T-cell (primary cell): ENCODE data around the gene C1orf232. TPM values are rescaled to one million over a fixed set of nuclear protein-coding genes. Genes with fewer than 3 reads are reported as not detected.

Experiments used
- ATAC-seq, 4 experiments: fragments of 200-7000 bp in 3 of 4; fragments of 150-1000 bp in 1 of 4; cut with Tn5 transposase; replicated peaks in 1 of 4; 1 replicate in 3 of 4; 2 replicates in 1 of 4; pipeline ENCODE4 v1.10.0; 2021; ENCODE audit warnings: moderate library complexity in 3 of 4, mild to moderate bottlenecking in 2 of 4, moderate number of reproducible peaks in 1 of 4
- CTCF ChIA-PET, 2 donors: fragments of 300-600 bp; sonication (Branson Sonifier 250); formaldehyde crosslinking; loops; one replicate each; lab custom pipeline; 2022; ENCODE audit warnings: antibody characterized with exemption in 2 of 2; lab: Charles Lee
- POLR2A ChIA-PET, 2 donors: fragments of 300-600 bp; sonication (Branson Sonifier 250); formaldehyde crosslinking; loops; one replicate each; lab custom pipeline; 2022; ENCODE audit warnings: antibody characterized with exemption in 2 of 2; lab: Charles Lee
- DNase-seq, 35 experiments: peaks; one replicate each; pipeline versions ENCODE4 v3.0.0 to v3.0.0-alpha.2; 2013 to 2023
- H3K27ac ChIP-seq: one replicate; pipeline ENCODE4 v1.5.1; 2013; ENCODE audit warnings: low read length
- H3K27me3 ChIP-seq, 2 experiments: replicated peaks in 1 of 2; 1 replicate in 1 of 2; 2 replicates in 1 of 2; pipeline versions ENCODE4 v1.6.1 to v1.7.0; 2013; ENCODE audit warnings: low read length in 1 of 2, mixed read lengths in 1 of 2; ENCODE audit not compliant: control insufficient read depth in 2 of 2, insufficient read depth in 2 of 2; ENCODE audit errors: extremely low read depth in 1 of 2
- H3K36me3 ChIP-seq, 2 donors: 1 replicate in 1 of 2; 2 replicates in 1 of 2; pipeline versions ENCODE4 v1.6.1 to v1.7.0; 2013; ENCODE audit warnings: low read length in 1 of 2; ENCODE audit not compliant: control insufficient read depth in 2 of 2, insufficient read depth in 1 of 2; ENCODE audit errors: extremely low read depth in 1 of 2
- H3K4me1 ChIP-seq, 2 experiments: 1 replicate in 1 of 2; 2 replicates in 1 of 2; pipeline versions ENCODE4 v1.6.1 to v1.7.0; 2013; ENCODE audit warnings: low read length in 2 of 2, mixed read lengths in 1 of 2; ENCODE audit not compliant: insufficient read depth in 2 of 2, control insufficient read depth in 1 of 2; ENCODE audit errors: extremely low read depth in 1 of 2
- H3K4me3 ChIP-seq, 2 donors: 1 replicate in 1 of 2; 2 replicates in 1 of 2; pipeline versions ENCODE4 v1.5.1 to v1.7.0; 2013; ENCODE audit warnings: mild to moderate bottlenecking in 2 of 2, low read length in 1 of 2, moderate library complexity in 1 of 2; ENCODE audit not compliant: control insufficient read depth in 1 of 2; ENCODE audit errors: extremely low read depth in 1 of 2
- H3K9me3 ChIP-seq: 2 replicates; pipeline ENCODE4 v1.7.0; 2013
- H3K27ac Mint-ChIP-seq, 2 donors: one replicate each; pipeline ENCODE4 v1.8.0; 2020 to 2021; ENCODE audit warnings: mild to moderate bottlenecking in 2 of 2, mixed read lengths in 2 of 2
- H3K27me3 Mint-ChIP-seq, 2 donors: one replicate each; pipeline ENCODE4 v1.8.0; 2021 to 2022; ENCODE audit warnings: mixed read lengths in 2 of 2
- H3K36me3 Mint-ChIP-seq: one replicate; pipeline ENCODE4 v1.8.0; 2021; ENCODE audit warnings: mixed read lengths
- H3K4me1 Mint-ChIP-seq, 3 donors: one replicate each; pipeline ENCODE4 v1.8.0; 2020 to 2022; ENCODE audit warnings: mixed read lengths in 3 of 3, mild to moderate bottlenecking in 1 of 3
- H3K4me3 Mint-ChIP-seq, 3 donors: one replicate each; pipeline ENCODE4 v1.8.0; 2020 to 2022; ENCODE audit warnings: mild to moderate bottlenecking in 3 of 3, mixed read lengths in 3 of 3, moderate library complexity in 3 of 3
- H3K9me3 Mint-ChIP-seq, 3 donors: one replicate each; pipeline ENCODE4 v1.8.0; 2020 to 2022; ENCODE audit warnings: mixed read lengths in 3 of 3
- WGBS: methylation state at CpG from one replicate; pipeline ENCODE4 v1.1.5; 2013; ENCODE audit warnings: missing lambda C conversion rate; ENCODE audit not compliant: insufficient coverage; 5-methylcytosine and 5-hydroxymethylcytosine counted together
- total RNA-seq, 35 experiments: library from RNA in 6 of 35; stranded (reverse) in 6 of 35; fragments of 120-200 nt in 1 of 35; gene quantifications; one replicate each; pipeline versions ENCODE4 v1.2.1 to v1.2.4 and lab custom pipeline; 2013 to 2026

C1orf232 gene
- total RNA-seq, 5 donors from 2014 or later (not counting 1 experiment from before 2014, with no cell fraction given): not detected

DNA sequence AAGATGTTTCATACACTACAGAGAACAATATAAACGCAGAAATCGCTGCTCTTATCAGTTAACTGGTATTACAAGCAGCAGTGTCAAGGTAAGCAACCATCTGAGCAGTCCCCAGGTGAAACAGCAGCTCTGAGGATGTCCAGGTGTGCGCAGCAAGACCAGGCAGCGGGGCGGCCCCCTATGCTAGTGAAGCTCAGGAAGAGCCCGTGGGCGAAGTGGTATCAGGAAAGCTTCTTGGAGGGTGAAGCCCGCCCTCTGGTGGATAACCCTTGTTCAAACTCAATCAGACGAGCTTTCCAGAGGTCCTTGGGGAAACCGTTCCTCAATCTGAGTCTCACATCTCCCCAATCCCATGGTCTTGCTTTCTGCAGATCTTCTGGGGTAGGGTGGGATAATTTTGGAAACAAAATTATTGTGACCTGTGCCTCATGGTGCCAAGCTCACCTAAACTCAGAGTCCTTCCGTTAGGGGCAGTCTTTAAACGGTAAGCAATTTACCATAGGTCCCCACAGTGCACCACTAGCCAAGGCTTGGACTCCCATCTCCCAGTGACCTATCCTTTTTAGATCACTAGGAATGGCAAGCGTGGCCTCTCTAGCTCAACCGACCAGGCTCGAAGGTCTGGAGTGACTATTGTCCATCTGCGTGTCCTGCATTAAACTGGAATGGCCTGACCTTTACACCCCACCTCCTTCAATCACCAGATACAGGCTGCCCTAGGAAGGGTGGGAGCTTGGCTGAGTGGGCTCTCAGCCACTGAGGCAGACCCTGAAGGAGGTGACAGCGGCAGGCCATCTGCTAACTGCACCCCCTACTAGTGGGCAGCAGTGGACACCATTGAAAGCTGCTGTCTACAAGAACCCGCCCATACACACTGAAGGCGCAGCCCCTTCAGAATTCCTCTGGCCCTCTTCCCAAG, 23.5 kb downstream of the C1orf232 start:
- H3K27me3 ChIP-seq: peaks cover 0 to 21% of the 10 kb centered on the region in 2 experiments
- ChIA-PET POLR2A (interaction anchor here in 1 of 2 donors (0.8 kb wide), 1 partner anchor 42 kb away, joined by 7 read pairs; no protein-coding TSS in a partner anchor), CTCF (interaction anchor here (0.5 to 4.0 kb wide), 18 partner anchors 10 to 93 kb away, joined by 3 to 59 read pairs (median 5); partner anchors contain the start of genes C1orf232 (in 1 of the 2), CEP85 (in 1 of the 2) and ZNF593 (in 1 of the 2))
- DNase-seq (peak; percentile 28 to 88 (median 65)), ATAC-seq (peak; percentile 81 to 96 (median 88))
- H3K36me3 ChIP-seq: no peaks in the 10 kb centered on the region
- H3K4me3 Mint-ChIP-seq: no peak overlapping the region
- WGBS: 40% methylated on average over 8 of the region's 19 CpGs
- peaks cover 6 to 7% (median 6%) of the 10 kb centered on the region in 3 donors for H3K4me1 Mint-ChIP-seq
- H3K27ac ChIP-seq: no peak overlapping the region
- H3K36me3 Mint-ChIP-seq: no peaks in the 10 kb centered on the region
- peaks cover 4 to 14% of the 10 kb centered on the region in 2 donors for H3K27me3 Mint-ChIP-seq
- peaks cover 0 to 3% of the 10 kb centered on the region in 2 experiments for H3K4me1 ChIP-seq
- no peaks in the 10 kb centered on the region for H3K9me3 ChIP-seq
- H3K27ac Mint-ChIP-seq: peak overlapping the region in 1 of 2 donors; percentile 61
- H3K9me3 Mint-ChIP-seq: no peaks in the 10 kb centered on the region
- H3K4me3 ChIP-seq: no peak overlapping the region

DNA sequence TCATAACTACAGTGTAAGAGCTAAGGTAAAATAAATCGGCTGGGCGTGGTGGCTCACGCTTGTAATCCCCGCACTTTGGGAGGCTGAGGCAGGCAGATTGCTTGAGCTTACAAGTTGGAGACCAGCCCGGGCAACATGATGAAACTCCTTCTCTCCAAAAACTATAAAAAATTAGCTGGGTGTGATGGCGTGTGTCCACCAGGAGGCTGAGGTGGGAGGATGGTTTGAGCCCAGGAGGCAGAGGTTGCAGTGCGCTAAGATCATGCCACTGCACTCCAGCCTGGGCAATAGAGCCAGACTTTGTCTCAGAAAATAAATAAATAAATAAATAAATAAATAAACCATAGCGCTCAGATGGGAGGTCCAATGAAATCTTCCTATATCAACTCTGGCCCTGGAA, 26.6 kb downstream of the C1orf232 start:
- no CpG with 5 or more reads among the region's 8 CpGs for WGBS
- Histone ChIP-seq H3K4me3 (no peak overlapping the region), H3K4me1 (peaks cover 3 to 5% of the 10 kb centered on the region in 2 experiments), H3K9me3 (no peaks in the 10 kb centered on the region), H3K27ac (no peak overlapping the region), H3K27me3 (peaks cover 0 to 12% of the 10 kb centered on the region in 2 experiments), H3K36me3 (no peaks in the 10 kb centered on the region)
- no peaks in the 10 kb centered on the region for H3K36me3 Mint-ChIP-seq
- POLR2A ChIA-PET: interaction anchor here (0.7 kb wide), 3 partner anchors 14 to 24 kb away, joined by 3 to 5 read pairs (median 4); no protein-coding TSS in a partner anchor
- no peak overlapping the region for H3K4me3 Mint-ChIP-seq
- CTCF ChIA-PET: interaction anchor here (0.7 to 4.0 kb wide), 5 partner anchors 12 to 18 kb away, joined by 3 to 43 read pairs (median 6); no protein-coding TSS in a partner anchor
- ATAC-seq: no peak
- H3K9me3 Mint-ChIP-seq: no peaks in the 10 kb centered on the region
- no peak for DNase-seq
- H3K27ac Mint-ChIP-seq: no peak overlapping the region
- H3K4me1 Mint-ChIP-seq: peaks cover 12 to 21% (median 18%) of the 10 kb centered on the region in 3 donors
- H3K27me3 Mint-ChIP-seq: peaks cover 3 to 5% of the 10 kb centered on the region in 2 donors

DNA sequence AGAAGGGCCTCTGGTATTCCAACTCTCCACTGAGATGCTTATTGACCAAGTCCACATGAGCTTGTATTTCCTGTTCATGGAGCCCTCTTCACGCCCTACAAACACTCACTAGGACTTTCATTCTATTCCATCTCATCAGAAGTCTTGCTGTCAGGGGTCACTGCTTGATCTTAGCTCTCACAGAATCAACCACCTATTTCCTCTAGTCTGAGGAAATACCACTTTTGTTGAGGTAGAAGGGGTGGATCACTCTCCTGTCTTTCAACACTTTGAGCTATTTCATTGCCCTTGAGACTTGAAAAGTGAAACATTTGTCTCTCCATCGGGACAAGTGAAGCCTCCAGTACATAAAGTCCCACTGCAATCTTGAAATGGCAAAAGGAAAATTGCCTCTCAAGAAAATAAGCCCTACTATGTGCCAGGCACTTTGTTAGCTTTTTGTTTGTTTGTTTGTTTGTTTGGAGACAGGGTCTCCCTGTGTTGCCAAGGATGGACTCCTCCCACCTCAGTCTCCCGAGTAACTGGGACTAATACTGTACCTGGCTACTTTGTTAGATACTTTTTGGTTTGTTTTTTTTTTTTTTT, 29.7 kb downstream of the C1orf232 start:
- peak; percentile 27 to 83 (median 72) for ATAC-seq
- peak in 1 of 35 experiments; percentile 28 for DNase-seq
- no peak overlapping the region for H3K27ac ChIP-seq
- no peaks in the 10 kb centered on the region for H3K9me3 ChIP-seq
- H3K36me3 ChIP-seq: no peaks in the 10 kb centered on the region
- no peaks in the 10 kb centered on the region for H3K36me3 Mint-ChIP-seq
- H3K4me1 Mint-ChIP-seq: peaks cover 7 to 14% (median 12%) of the 10 kb centered on the region in 3 donors
- no CpG with 5 or more reads among the region's 3 CpGs for WGBS
- ChIA-PET CTCF (interaction anchor here (0.6 to 3.2 kb wide), 8 partner anchors 9 to 484 kb away, joined by 3 to 15 read pairs (median 3); partner anchors contain the start of gene PDIK1L (in 1 of the 2)), POLR2A (interaction anchor here (0.5 to 1.5 kb wide), 4 partner anchors 12 to 795 kb away, joined by 3 to 8 read pairs (median 6); no protein-coding TSS in a partner anchor)
- H3K4me3 Mint-ChIP-seq: no peak overlapping the region
- H3K9me3 Mint-ChIP-seq: peaks cover 0 to 4% (median 0%) of the 10 kb centered on the region in 3 donors
- H3K4me3 ChIP-seq: no peak overlapping the region
- peak overlapping the region; percentile 44 to 81 for H3K27ac Mint-ChIP-seq
- peaks cover 0 to 5% of the 10 kb centered on the region in 2 experiments for H3K4me1 ChIP-seq
- no peaks in the 10 kb centered on the region for H3K27me3 ChIP-seq
- H3K27me3 Mint-ChIP-seq: no peaks in the 10 kb centered on the region

DNA sequence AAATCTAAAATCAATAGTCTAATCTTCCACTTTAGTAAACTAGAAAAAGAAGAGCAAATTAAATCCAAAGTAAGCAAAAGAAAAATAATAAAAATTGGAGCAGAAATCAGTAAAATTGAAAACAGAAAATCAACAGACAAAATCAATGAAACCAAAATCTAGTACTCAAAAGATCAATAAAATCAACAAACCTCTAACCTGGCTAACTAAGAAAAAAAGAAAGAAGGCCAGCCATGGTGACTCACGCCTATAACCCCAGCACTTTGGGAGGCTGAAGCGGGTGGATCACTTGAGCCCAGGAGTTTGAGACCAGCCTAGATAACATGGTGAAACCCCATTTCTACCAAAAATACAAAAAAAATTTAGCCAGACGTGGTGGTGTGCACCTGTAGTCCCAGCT, 34.3 kb downstream of the C1orf232 start:
- CTCF ChIA-PET: no interaction called here
- Histone ChIP-seq H3K36me3 (no peaks in the 10 kb centered on the region), H3K27me3 (peaks cover 0 to 9% of the 10 kb centered on the region in 2 experiments), H3K4me3 (no peak overlapping the region), H3K27ac (no peak overlapping the region), H3K9me3 (no peaks in the 10 kb centered on the region), H3K4me1 (peaks cover 0 to 5% of the 10 kb centered on the region in 2 experiments)
- DNase-seq (no peak), ATAC-seq (no peak)
- Mint-ChIP-seq H3K4me1 (peaks cover 7 to 11% (median 8%) of the 10 kb centered on the region in 3 donors), H3K27ac (no peak overlapping the region), H3K36me3 (no peaks in the 10 kb centered on the region), H3K9me3 (peaks cover 0 to 4% (median 0%) of the 10 kb centered on the region in 3 donors), H3K27me3 (no peaks in the 10 kb centered on the region), H3K4me3 (no peak overlapping the region)
- POLR2A ChIA-PET: no interaction called here
- no CpG with 5 or more reads among the region's 3 CpGs for WGBS

DNA sequence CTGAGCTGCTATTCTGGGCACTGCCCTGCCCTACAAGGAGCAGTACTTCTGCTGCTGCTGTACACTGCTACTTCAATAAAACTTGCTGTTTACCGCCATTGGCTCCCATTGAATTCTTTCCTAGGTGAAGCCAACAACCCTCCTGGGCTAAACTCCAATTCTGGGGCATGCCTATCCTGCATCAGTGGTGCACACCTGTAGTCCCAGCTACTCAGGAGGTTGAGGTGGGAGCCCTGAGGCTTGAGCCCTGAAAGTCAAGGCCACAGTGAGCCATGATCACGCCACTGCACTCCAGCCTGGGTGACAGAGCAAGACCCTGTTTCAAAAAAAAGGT, 36.0 kb downstream of the C1orf232 start:
- Mint-ChIP-seq H3K9me3 (peaks cover 0 to 4% (median 0%) of the 10 kb centered on the region in 3 donors), H3K27me3 (no peaks in the 10 kb centered on the region), H3K27ac (no peak overlapping the region), H3K4me3 (no peak overlapping the region), H3K36me3 (no peaks in the 10 kb centered on the region), H3K4me1 (peaks cover 8 to 11% (median 9%) of the 10 kb centered on the region in 3 donors)
- Histone ChIP-seq H3K27me3 (peaks cover 0 to 9% of the 10 kb centered on the region in 2 experiments), H3K36me3 (no peaks in the 10 kb centered on the region), H3K9me3 (no peaks in the 10 kb centered on the region), H3K27ac (no peak overlapping the region), H3K4me1 (peaks cover 7 to 8% of the 10 kb centered on the region in 2 experiments), H3K4me3 (no peak overlapping the region)
- DNase-seq: no peak
- ChIA-PET POLR2A (interaction anchor here in 1 of 2 donors (0.6 kb wide), 1 partner anchor 375 kb away, joined by 6 read pairs; no protein-coding TSS in a partner anchor), CTCF (interaction anchor here in 1 of 2 donors (0.6 kb wide), 1 partner anchor 8 kb away, joined by 4 read pairs; no protein-coding TSS in a partner anchor)
- no peak for ATAC-seq
- 94% methylated on average over 2 of the region's 2 CpGs for WGBS
